ENCODE measurements around the gene MSH3.
"Not testable (repeated sequence)": the region's sequence is repeated elsewhere in the genome, so short reads cannot be mapped to it uniquely, and the experiment has no call there.

MSH3 gene

GRCh38 chr5:80659106-80659505 lies 4.7 kb downstream of the MSH3 start:
- DNase-seq, result no peak

- not testable (repeated sequence) for DNase-seq
These were observed 6.2 kb downstream of the MSH3 start for GRCh38 chr5:80660661-80661060.

- DNase-seq, result no peak
These were observed 7.7 kb downstream of the MSH3 start for GRCh38 chr5:80662108-80662507.

- DNase-seq, result no peak
These were observed 10.6 kb downstream of the MSH3 start for GRCh38 chr5:80665057-80665456.

GRCh38 chr5:80667384-80667783 lies 12.9 kb downstream of the MSH3 start:
- DNase-seq, result no peak

- no peak for DNase-seq
These were observed 13.8 kb downstream of the MSH3 start for GRCh38 chr5:80668016-80668969.

GRCh38 chr5:80672140-80672736 lies 17.8 kb downstream of the MSH3 start:
- peak; percentile 1 for DNase-seq

- no peak for DNase-seq
These were observed 22.3 kb downstream of the MSH3 start for GRCh38 chr5:80676706-80677105.

- no peak for DNase-seq
These were observed 32.3 kb downstream of the MSH3 start for GRCh38 chr5:80686757-80687156.

GRCh38 chr5:80688648-80689420 lies 34.4 kb downstream of the MSH3 start:
- DNase-seq, result no peak

GRCh38 chr5:80689627-80690026 lies 35.2 kb downstream of the MSH3 start:
- DNase-seq, result no peak

GRCh38 chr5:80695666-80696065 lies 41.2 kb downstream of the MSH3 start:
- no peak for DNase-seq

GRCh38 chr5:80696450-80696849 lies 42.0 kb downstream of the MSH3 start:
- no peak for DNase-seq

- DNase-seq, result no peak
These were observed 42.6 kb downstream of the MSH3 start for GRCh38 chr5:80697100-80697499.

- no peak for DNase-seq
These were observed 43.9 kb downstream of the MSH3 start for GRCh38 chr5:80698369-80698768.

- no peak for DNase-seq
These were observed 47.1 kb downstream of the MSH3 start for GRCh38 chr5:80701597-80701996.

GRCh38 chr5:80703291-80703690 lies 48.8 kb downstream of the MSH3 start:
- no peak for DNase-seq

GRCh38 chr5:80703747-80704146 lies 49.3 kb downstream of the MSH3 start:
- no peak for DNase-seq

GRCh38 chr5:80704221-80704620 lies 49.8 kb downstream of the MSH3 start:
- no peak for DNase-seq

- DNase-seq, result no peak
These were observed 50.8 kb downstream of the MSH3 start for GRCh38 chr5:80705216-80705769.

GRCh38 chr5:80705801-80706200 lies 51.3 kb downstream of the MSH3 start:
- DNase-seq, result no peak

GRCh38 chr5:80706835-80707447 lies 52.5 kb downstream of the MSH3 start:
- DNase-seq, result no peak

GRCh38 chr5:80707645-80708044 lies 53.2 kb downstream of the MSH3 start:
- no peak for DNase-seq

All from DMS153 (cell line).